Fibroblast of lung (primary cell): ENCODE results near the gene EXOC6B. TPM values are rescaled to one million over a fixed set of nuclear protein-coding genes. Genes with fewer than 3 reads are reported as not detected.

ENCODE experiments used
- DNase-seq, 2 donors: peaks; one replicate each; pipeline versions ENCODE4 v3.0.0 to v3.0.0-alpha.2; 2010; ENCODE audit warnings: low read depth in 2 of 2
- H2AFZ ChIP-seq: 2 replicates; pipeline ENCODE4 v1.5.1; 2012; ENCODE audit warnings: low read length, control low read depth, inconsistent platforms
- H3K27ac ChIP-seq: 2 replicates; pipeline ENCODE4 v1.5.1; 2011; ENCODE audit warnings: low read length, control low read depth; ENCODE audit not compliant: insufficient read depth
- H3K27me3 ChIP-seq: 2 replicates; pipeline ENCODE4 v1.5.1; 2011; ENCODE audit warnings: mild to moderate bottlenecking, low read length; ENCODE audit not compliant: control insufficient read depth, insufficient read depth
- H3K36me3 ChIP-seq: 2 replicates; pipeline ENCODE4 v1.5.1; 2011; ENCODE audit warnings: low read length; ENCODE audit not compliant: control insufficient read depth, insufficient read depth
- H3K4me1 ChIP-seq: 2 replicates; pipeline ENCODE4 v1.5.1; 2011; ENCODE audit warnings: low read length; ENCODE audit not compliant: control insufficient read depth, insufficient read depth; ENCODE audit errors: extremely low read depth
- H3K4me2 ChIP-seq: 2 replicates; pipeline ENCODE4 v1.5.1; 2011; ENCODE audit warnings: low read length, control low read depth; ENCODE audit not compliant: insufficient read depth; ENCODE audit errors: extremely low read depth
- H3K4me3 ChIP-seq, 4 experiments: fragments of 200-600 bp in 1 of 4; sonication (generic) in 1 of 4; replicated peaks in 1 of 4; 2 replicates each; pipeline ENCODE4 v1.5.1; 2011 to 2016; ENCODE audit warnings: low read length in 4 of 4, low read depth in 3 of 4, mild to moderate bottlenecking in 3 of 4, control low read depth in 2 of 4, inconsistent platforms in 1 of 4, mixed read lengths in 1 of 4; ENCODE audit not compliant: insufficient read depth in 1 of 4; ENCODE audit errors: control extremely low read depth in 1 of 4
- H3K79me2 ChIP-seq: 2 replicates; pipeline ENCODE4 v1.5.1; 2012; ENCODE audit warnings: mild to moderate bottlenecking, low read length, inconsistent platforms; ENCODE audit not compliant: control insufficient read depth, insufficient read depth
- H3K9ac ChIP-seq: 2 replicates; pipeline ENCODE4 v1.5.1; 2011; ENCODE audit warnings: mild to moderate bottlenecking, low read length, control low read depth; ENCODE audit not compliant: insufficient read depth
- H3K9me3 ChIP-seq: 2 replicates; pipeline ENCODE4 v1.5.1; 2012; ENCODE audit warnings: low read depth, low read length; ENCODE audit not compliant: control insufficient read depth, insufficient read depth
- H4K20me1 ChIP-seq: 2 replicates; pipeline ENCODE4 v1.5.1; 2011; ENCODE audit warnings: low read length; ENCODE audit not compliant: control insufficient read depth, insufficient read depth; ENCODE audit errors: extremely low read depth
- EZH2 ChIP-seq: IDR thresholded peaks from 2 replicates; pipeline ENCODE4 v1.5.1; 2012; ENCODE audit warnings: low read length, control low read depth, mild to moderate bottlenecking; ENCODE audit errors: missing control alignments
- polyA plus RNA-seq, 2 donors: library from polyadenylated mRNA; depleted of rRNA in 1 of 2; stranded (reverse) in 1 of 2; unstranded in 1 of 2; fragments of >200 nt; gene quantifications; 2 replicates each; pipeline ENCODE4 v1.2.1, GENCODE V29; 2011 to 2012; ENCODE audit warnings: missing spikeins in 1 of 2
- total RNA-seq: library from RNA; depleted of rRNA; stranded (reverse); fragments of >200 nt; gene quantifications from 2 replicates; pipeline ENCODE4 v1.2.1, GENCODE V29; 2014
- TF ChIP-seq, protein P1 (sequence below), 2 donors: IDR thresholded peaks in 1 of 2; conservative IDR thresholded peaks in 1 of 2; 1 replicate in 1 of 2; 2 replicates in 1 of 2; pipeline ENCODE4 v1.5.1; 2011 to 2012; ENCODE audit warnings: low read length in 2 of 2, control low read depth in 1 of 2, inconsistent platforms in 1 of 2, low read depth in 1 of 2, mild to moderate bottlenecking in 1 of 2

EXOC6B gene
- total and polyA plus RNA-seq, 2 donors (not counting 1 experiment from before 2014, with no cell fraction given): 26.3 to 36.5 TPM

DNA sequence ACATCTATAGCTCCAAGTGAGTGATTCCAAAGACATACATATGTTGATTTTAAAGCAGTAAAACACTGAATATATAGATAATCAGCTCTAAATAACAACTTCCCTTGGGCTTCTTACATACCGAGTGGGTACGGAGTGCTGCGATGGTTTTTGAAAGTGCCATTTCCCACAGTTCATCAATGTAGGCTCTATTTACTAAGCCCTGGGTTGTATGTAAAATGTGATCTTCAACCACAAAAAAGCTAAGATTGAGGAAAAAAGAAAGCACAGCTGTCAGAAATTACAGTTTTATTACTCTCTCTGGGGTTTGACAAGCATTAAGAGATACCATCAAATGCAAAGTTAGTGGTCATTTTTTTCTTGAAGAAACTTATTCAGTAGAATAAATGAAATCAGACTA is 312.8 kb downstream of the EXOC6B start:
- Histone ChIP-seq H3K9me3 (no peaks in the 10 kb centered on the region), H2AFZ (no peak overlapping the region), H3K36me3 (no peaks in the 10 kb centered on the region), H3K4me2 (no peak overlapping the region), H3K9ac (no peak overlapping the region), H3K4me1 (no peaks in the 10 kb centered on the region), H3K4me3 (no peak overlapping the region), H3K27me3 (no peaks in the 10 kb centered on the region), H3K79me2 (no peaks in the 10 kb centered on the region), H3K27ac (no peak overlapping the region), H4K20me1 (no peaks in the 10 kb centered on the region)
- no peak for DNase-seq
- TF ChIP-seq, protein P1, sequence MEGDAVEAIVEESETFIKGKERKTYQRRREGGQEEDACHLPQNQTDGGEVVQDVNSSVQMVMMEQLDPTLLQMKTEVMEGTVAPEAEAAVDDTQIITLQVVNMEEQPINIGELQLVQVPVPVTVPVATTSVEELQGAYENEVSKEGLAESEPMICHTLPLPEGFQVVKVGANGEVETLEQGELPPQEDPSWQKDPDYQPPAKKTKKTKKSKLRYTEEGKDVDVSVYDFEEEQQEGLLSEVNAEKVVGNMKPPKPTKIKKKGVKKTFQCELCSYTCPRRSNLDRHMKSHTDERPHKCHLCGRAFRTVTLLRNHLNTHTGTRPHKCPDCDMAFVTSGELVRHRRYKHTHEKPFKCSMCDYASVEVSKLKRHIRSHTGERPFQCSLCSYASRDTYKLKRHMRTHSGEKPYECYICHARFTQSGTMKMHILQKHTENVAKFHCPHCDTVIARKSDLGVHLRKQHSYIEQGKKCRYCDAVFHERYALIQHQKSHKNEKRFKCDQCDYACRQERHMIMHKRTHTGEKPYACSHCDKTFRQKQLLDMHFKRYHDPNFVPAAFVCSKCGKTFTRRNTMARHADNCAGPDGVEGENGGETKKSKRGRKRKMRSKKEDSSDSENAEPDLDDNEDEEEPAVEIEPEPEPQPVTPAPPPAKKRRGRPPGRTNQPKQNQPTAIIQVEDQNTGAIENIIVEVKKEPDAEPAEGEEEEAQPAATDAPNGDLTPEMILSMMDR (conservative IDR thresholded peaks at IDR 0.05 in 1 of 2, IDR thresholded peaks at IDR 0.05 in 1 of 2; ENCODE audit: low read depth in 1 of 2, low read length in 2 of 2): no peak
- TF ChIP-seq EZH2: no peak

DNA sequence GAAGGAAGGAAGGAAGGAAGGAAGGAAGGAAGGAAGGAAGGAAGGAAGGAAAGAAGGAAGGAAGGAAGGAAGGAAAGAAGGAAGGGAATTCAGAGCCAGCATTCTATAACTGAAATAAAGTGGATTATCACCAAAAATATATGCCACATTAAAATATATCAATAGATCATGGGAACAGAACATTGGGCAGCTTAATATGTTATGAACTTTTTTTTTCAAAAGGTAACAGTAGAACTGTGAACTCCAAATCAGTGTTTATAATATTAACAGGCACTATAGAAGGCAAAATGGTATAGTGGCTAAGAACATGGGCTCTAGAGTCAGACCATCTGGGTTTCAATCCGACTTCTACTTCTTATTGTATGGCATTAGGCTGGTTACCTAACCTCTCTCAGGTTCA is 313.5 kb downstream of the EXOC6B start:
- Histone ChIP-seq H3K9ac (no peak overlapping the region), H3K36me3 (no peaks in the 10 kb centered on the region), H3K4me1 (no peaks in the 10 kb centered on the region), H3K9me3 (no peaks in the 10 kb centered on the region), H2AFZ (no peak overlapping the region), H3K79me2 (no peaks in the 10 kb centered on the region), H3K4me2 (no peak overlapping the region), H3K27me3 (no peaks in the 10 kb centered on the region), H3K4me3 (no peak overlapping the region), H3K27ac (no peak overlapping the region), H4K20me1 (no peaks in the 10 kb centered on the region)
- TF ChIP-seq EZH2: no peak
- TF ChIP-seq, protein P1 (conservative IDR thresholded peaks at IDR 0.05 in 1 of 2, IDR thresholded peaks at IDR 0.05 in 1 of 2; ENCODE audit: low read depth in 1 of 2, low read length in 2 of 2): no peak
- DNase-seq: no peak

DNA sequence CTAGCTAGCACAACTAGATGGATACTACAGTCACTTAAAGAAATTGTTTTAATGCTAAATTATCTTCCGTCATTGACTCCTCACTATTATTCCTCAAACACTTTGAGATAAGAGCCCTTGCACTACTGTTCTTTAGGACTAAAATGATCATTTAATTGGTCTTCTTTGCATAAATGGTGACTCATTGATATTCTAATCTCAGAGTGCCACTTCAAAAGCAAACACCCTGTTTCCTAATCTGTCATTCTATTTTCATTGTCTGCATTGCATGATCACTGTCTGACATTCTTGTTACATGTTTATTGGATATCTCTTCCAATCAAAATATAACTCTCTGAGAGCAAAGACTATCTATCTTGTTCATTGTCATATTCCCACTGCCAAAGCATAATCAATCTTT is 313.9 kb downstream of the EXOC6B start:
- Histone ChIP-seq H3K27ac (no peak overlapping the region), H3K79me2 (no peaks in the 10 kb centered on the region), H3K9ac (no peak overlapping the region), H3K9me3 (no peaks in the 10 kb centered on the region), H2AFZ (no peak overlapping the region), H3K4me2 (no peak overlapping the region), H3K4me1 (no peaks in the 10 kb centered on the region), H3K36me3 (no peaks in the 10 kb centered on the region), H3K27me3 (no peaks in the 10 kb centered on the region), H4K20me1 (no peaks in the 10 kb centered on the region), H3K4me3 (no peak overlapping the region)
- TF ChIP-seq EZH2: no peak
- TF ChIP-seq, protein P1 (conservative IDR thresholded peaks at IDR 0.05 in 1 of 2, IDR thresholded peaks at IDR 0.05 in 1 of 2; ENCODE audit: low read depth in 1 of 2, low read length in 2 of 2): no peak
- no peak for DNase-seq
